Nephron (organoid): ENCODE data around the gene SYMPK.

Source experiments
- H3K27ac Mint-ChIP-seq, 3 experiments: 2 replicates each; pipeline ENCODE4 v1.8.0; 2020; ENCODE audit warnings: mixed read lengths in 3 of 3, mild to moderate bottlenecking in 2 of 3, moderate library complexity in 1 of 3
- H3K27me3 Mint-ChIP-seq: 2 replicates; pipeline ENCODE4 v1.8.0; 2021; ENCODE audit warnings: low read depth, mild to moderate bottlenecking, moderate library complexity, mixed read lengths
- H3K36me3 Mint-ChIP-seq: 2 replicates; pipeline ENCODE4 v1.8.0; 2020; ENCODE audit warnings: low read depth, mixed read lengths
- H3K4me1 Mint-ChIP-seq: 2 replicates; pipeline ENCODE4 v1.8.0; 2020; ENCODE audit warnings: mixed read lengths
- H3K4me3 Mint-ChIP-seq, 3 experiments: 2 replicates each; pipeline ENCODE4 v1.8.0; 2020; ENCODE audit warnings: mild to moderate bottlenecking in 3 of 3, mixed read lengths in 3 of 3, moderate library complexity in 2 of 3
- H3K9me3 Mint-ChIP-seq: 2 replicates; pipeline ENCODE4 v1.8.0; 2020; ENCODE audit warnings: mixed read lengths
- TF ChIP-seq, protein P1 (sequence below), 3 experiments: fragments of 200-600 bp; sonication (generic); IDR thresholded peaks; one replicate each; pipeline ENCODE4 v1.5.0; 2021; ENCODE audit warnings: antibody characterized with exemption in 3 of 3; ENCODE audit not compliant: unreplicated experiment in 3 of 3

Gene SYMPK

DNA sequence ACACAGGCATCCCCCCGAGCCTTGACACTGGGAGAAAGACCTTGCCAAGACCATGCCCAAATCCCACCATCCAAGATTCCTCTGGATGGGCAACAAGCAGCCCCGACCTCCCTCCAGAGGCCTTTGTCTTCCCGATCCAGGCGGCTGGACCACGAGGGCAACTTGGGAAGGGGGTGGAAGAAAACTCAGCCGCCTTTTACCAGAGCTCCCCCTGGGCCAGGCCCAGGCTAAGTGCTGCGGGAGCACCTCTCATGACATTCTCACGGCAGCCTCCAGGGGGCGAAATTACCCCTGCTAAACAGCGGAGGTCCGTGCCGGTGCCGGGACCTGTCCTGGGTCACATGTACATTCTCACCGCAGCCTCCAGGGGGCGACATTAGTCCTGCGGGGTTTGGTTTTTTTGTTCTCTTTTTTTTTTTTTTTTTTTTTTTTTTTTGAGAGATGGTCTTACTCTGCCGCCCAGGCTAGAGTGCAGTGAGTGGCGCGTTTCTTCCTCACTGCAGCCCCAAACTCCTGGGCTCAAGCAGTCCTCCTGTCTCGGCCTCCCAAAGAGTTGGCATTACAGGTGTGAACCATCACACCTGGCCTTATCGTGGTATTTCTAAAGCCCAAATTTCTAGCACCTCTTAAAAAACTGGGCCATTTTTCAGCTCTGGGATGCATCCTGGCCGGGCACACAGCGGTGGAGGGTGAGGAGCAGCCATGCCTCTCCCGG lies 45.8 kb downstream of the SYMPK start:
- Mint-ChIP-seq H3K4me3 (peak overlapping the region; percentile 62 to 77 (median 75)), H3K27me3 (peaks cover 3% of the 10 kb centered on the region), H3K9me3 (no peaks in the 10 kb centered on the region), H3K4me1 (peaks cover 5% of the 10 kb centered on the region), H3K36me3 (peaks cover 12% of the 10 kb centered on the region), H3K27ac (peak overlapping the region; percentile 44 to 87 (median 66))
- TF ChIP-seq, protein P1, sequence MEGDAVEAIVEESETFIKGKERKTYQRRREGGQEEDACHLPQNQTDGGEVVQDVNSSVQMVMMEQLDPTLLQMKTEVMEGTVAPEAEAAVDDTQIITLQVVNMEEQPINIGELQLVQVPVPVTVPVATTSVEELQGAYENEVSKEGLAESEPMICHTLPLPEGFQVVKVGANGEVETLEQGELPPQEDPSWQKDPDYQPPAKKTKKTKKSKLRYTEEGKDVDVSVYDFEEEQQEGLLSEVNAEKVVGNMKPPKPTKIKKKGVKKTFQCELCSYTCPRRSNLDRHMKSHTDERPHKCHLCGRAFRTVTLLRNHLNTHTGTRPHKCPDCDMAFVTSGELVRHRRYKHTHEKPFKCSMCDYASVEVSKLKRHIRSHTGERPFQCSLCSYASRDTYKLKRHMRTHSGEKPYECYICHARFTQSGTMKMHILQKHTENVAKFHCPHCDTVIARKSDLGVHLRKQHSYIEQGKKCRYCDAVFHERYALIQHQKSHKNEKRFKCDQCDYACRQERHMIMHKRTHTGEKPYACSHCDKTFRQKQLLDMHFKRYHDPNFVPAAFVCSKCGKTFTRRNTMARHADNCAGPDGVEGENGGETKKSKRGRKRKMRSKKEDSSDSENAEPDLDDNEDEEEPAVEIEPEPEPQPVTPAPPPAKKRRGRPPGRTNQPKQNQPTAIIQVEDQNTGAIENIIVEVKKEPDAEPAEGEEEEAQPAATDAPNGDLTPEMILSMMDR (IDR thresholded peaks at IDR 0.05; ENCODE audit: unreplicated experiment in 3 of 3) = peak; percentile 97 to 99 (median 99)

DNA sequence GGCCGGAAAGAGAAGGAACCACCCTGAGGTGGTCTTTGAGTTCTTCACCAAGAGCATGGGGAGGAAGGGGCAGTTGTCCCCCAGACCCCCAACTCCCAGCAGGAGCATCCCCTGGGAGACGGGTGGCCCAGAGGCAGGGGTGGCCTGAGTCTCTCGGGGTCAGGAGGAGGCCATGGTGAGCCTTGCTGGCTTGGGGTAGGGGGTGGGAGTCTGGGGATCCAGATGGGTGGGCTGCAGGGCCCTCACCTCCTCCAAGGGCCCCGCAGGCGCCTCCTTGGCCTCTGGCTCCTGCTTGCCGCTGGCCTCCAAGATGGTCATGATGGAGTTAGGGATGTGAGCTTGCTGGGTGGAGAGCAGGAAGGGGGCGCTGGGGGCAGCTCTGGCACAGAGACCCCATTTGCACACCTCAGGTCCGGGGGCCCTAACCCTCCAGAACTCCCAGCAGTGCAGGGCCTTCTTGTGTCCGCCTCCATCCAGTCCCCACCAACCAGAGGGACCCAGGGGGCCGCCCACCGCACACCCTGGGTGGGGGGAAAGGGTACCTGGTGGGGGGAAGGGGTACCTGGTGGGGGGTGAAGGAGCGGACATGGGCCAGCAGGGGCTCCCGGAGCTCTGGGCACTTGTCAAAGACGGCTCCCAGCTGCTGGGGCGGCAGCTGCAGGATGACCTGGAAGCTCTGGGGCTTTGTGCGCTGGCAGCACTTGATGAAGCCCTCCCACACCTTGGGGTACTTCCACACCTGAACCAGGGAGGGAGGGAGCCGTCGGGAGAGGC lies 46.5 kb downstream of the SYMPK start:
- Mint-ChIP-seq H3K4me1 (peaks cover 5% of the 10 kb centered on the region), H3K36me3 (peaks cover 12% of the 10 kb centered on the region), H3K9me3 (no peaks in the 10 kb centered on the region), H3K4me3 (peak overlapping the region; percentile 91 to 94 (median 92)), H3K27ac (peak overlapping the region; percentile 44 to 90 (median 87)), H3K27me3 (peaks cover 3% of the 10 kb centered on the region)
- TF ChIP-seq, protein P1 (IDR thresholded peaks at IDR 0.05; ENCODE audit: unreplicated experiment in 3 of 3) = no peak

DNA sequence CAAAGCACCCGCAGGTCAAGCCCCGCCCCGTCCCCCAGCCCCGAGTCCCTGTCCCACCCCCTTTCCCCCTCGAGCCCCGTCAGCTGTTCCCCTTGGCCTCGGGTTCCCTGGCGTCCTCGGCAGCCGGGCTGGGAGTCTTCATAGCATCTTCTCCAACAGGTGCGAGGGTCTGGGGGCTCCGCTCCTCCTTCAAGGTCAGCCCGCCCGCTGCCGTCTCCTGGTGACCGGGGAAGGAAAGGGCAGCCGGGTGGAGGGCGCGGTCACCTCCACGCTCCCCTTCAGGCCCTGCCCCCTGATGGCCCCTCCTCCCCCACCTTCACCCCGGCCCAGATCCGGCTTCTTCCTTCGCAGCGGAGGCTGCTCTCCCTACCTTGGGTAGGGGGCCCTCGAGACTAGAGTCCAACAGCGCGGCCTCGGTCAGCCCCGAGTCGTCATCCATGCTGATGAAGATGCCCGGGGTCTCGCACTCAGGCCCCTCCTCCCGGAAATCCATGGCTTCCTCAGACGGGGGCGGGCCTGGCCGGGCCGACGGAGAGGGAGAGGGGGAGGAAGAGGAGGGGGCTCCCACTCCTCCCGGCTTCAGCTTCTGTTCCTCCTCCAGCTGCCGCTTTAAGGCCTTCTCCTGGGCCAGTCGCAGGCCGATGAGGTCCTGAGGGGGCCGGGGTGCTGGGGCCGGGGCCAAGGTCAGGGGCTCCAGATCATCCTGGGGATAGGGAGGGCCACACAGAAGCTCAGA lies 47.3 kb downstream of the SYMPK start:
- no peaks in the 10 kb centered on the region for H3K9me3 Mint-ChIP-seq
- peak overlapping the region; percentile 91 to 94 (median 92) for H3K4me3 Mint-ChIP-seq
- TF ChIP-seq, protein P1 (IDR thresholded peaks at IDR 0.05; ENCODE audit: unreplicated experiment in 3 of 3) = no peak
- peaks cover 5% of the 10 kb centered on the region for H3K4me1 Mint-ChIP-seq
- peaks cover 3% of the 10 kb centered on the region for H3K27me3 Mint-ChIP-seq
- H3K27ac Mint-ChIP-seq = peak overlapping the region; percentile 64 to 90 (median 70)
- H3K36me3 Mint-ChIP-seq = peaks cover 9% of the 10 kb centered on the region

DNA sequence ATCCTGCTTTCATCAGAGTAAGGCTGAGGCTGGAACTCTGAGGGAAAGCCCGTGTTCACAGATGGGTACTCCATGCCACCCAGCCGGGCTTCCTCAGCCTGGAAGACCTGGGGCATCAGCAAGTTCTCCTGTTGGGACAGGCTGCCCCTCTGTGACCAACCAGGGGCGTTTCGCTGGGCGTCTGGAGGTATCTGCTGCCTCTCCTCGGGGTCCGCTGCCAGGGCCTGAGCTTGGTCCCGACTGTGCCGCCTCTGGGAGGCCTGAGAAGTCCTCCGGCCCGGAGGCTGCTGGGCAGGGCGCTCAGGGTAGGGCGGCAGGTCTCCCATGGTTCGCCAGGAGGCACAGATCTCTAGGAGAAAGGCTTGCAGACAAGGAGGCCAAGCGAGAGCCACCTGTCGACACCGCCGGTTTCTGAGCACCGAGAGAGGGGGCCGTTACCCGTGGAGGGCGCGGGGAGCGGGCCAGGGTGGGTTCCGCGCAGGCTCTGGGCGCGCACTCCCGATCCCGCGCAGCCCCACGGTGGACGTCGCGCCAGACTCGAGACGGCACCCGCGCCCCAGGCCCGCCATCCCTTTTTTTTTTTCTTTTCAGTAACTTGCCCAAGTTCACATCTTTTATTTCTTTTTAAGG lies 48.0 kb downstream of the SYMPK start, which contains the start of gene RSPH6A:
TSS of gene RSPH6A (minus strand) at position 458 of the 630 bp plus-strand sequence. CDS start at position 326, 132 bp downstream.
- H3K4me1 Mint-ChIP-seq = peaks cover 5% of the 10 kb centered on the region
- H3K27me3 Mint-ChIP-seq = peaks cover 3% of the 10 kb centered on the region
- peak within 1 kb of the TSS; percentile 64 to 90 (median 70) for H3K27ac Mint-ChIP-seq
- TF ChIP-seq, protein P1 (IDR thresholded peaks at IDR 0.05; ENCODE audit: unreplicated experiment in 3 of 3) = peak in 1 of 3 experiments; percentile 5
- H3K9me3 Mint-ChIP-seq = no peaks in the 10 kb centered on the region
- H3K4me3 Mint-ChIP-seq = peak within 1 kb of the TSS; percentile 91 to 94 (median 92)
- H3K36me3 Mint-ChIP-seq = peaks cover 4% of the 10 kb centered on the region

DNA sequence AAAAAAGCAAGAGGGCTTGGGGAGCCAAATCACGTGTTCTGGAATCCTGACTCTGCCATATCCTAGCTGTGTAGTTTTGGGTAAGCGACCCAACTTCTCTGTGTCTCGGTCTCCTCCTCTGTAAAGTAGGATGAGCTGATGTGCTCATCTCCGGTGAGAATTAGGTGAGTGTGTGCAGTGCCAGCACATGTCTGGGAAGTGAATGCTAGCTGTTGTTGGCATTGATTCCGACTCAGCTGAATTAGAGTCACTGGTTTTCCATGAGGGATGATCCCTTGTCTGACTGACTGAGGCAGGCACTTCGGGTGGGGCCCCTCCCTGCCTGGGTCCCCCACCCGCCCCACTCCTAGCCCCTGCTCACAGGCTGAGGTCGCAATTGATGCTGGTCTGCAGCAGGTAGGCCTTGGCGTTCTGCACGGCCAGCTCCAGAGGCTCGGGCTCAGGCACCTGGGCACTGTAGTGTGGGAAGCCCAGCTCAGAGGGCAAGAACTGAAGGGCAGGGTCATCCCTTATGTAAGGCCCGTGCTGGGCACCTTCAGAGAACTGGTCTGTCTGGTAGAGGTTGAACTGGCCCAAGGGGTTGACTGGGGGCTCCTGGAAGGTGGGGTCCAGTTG lies 48.7 kb downstream of the SYMPK start:
- peak overlapping the region in 1 of 3 experiments; percentile 40 for H3K27ac Mint-ChIP-seq
- no peaks in the 10 kb centered on the region for H3K9me3 Mint-ChIP-seq
- H3K27me3 Mint-ChIP-seq = peaks cover 3% of the 10 kb centered on the region
- no peaks in the 10 kb centered on the region for H3K36me3 Mint-ChIP-seq
- H3K4me1 Mint-ChIP-seq = peaks cover 11% of the 10 kb centered on the region
- peak overlapping the region; percentile 65 to 94 (median 73) for H3K4me3 Mint-ChIP-seq
- TF ChIP-seq, protein P1 (IDR thresholded peaks at IDR 0.05; ENCODE audit: unreplicated experiment in 3 of 3) = no peak
